ENCODE measurements around the gene ALPK3.

The ALPK3 gene

DNA sequence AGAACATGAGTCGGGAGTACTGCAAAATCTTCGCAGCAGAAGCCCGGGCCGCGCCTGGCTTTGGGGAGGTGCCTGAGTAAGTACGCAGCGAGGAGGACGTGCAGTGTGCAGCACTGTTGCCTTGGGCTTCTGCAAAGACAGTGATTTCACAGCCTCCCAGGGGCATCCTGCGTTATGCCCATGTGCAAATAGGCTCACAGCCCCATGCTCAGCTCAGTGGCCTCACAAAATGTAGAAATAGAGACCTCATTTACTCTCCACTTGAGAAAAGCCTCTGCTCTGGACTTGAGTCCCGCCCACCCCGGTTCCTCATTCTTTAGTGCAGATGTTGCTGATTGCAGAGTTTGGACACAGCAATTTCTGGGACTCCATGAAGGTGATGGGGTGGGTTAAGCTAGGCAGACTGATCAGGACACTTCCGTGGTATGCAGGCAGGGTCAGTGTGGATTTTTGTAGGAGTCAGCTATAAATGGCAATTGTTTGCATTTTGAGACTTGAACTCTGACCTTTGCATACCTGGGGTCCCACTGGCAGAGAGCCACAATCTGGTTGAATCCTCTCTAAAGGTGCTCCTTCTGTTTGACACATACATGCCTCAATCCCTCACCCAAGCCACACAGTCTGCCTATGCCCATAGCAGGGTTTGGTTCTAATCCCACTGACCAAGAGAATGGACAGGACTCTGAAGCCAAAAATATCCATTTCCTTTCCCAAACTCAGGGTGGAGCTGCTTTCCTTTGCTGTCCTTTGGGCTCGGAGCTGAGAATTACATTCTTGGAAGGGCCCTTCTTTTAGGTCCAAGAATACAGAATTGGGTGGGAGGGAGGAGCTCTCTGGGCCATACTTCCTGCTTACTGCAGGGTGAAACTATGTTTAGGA is 46.6 kb downstream of the ALPK3 start:
- no peaks in the 10 kb centered on the region for H3K4me1 ChIP-seq (ENCODE audit: control insufficient read depth, insufficient read depth, low read length)

DNA sequence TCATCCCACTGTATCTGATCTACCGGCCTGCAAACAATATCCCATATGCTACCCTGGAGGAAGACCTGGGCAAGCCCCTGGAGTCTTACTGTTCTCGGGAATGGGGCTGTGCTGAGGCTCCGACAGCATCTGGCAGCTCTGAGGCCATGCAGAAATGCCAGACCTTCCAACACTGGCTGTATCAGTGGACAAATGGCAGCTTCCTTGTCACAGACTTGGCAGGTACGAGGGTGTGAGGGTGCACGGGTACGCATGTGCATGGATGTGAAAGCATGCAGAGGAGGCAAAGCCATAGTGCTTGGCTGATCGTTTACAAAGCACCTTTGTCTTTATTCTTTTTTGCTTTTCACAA is 47.3 kb downstream of the ALPK3 start:
- Histone ChIP-seq H3K9ac (ENCODE audit: low read depth, low read length) (no peak overlapping the region), H3K9me3 (ENCODE audit: control insufficient read depth, insufficient read depth, low read length) (no peaks in the 10 kb centered on the region), H3K27me3 (ENCODE audit: control insufficient read depth, insufficient read depth, low read length) (no peaks in the 10 kb centered on the region), H3K4me3 (ENCODE audit: low read depth, low read length) (no peak overlapping the region), H3K27ac (ENCODE audit: low read depth, low read length) (no peak overlapping the region), H3K36me3 (ENCODE audit: control insufficient read depth, insufficient read depth, low read length) (peaks cover 23% of the 10 kb centered on the region; the same call in 1 of the 2 replicates), H3K4me1 (ENCODE audit: control insufficient read depth, insufficient read depth, low read length) (no peaks in the 10 kb centered on the region)

More for the DNA sequence above, 46.6 kb downstream of the ALPK3 start:
- H3K27ac ChIP-seq (ENCODE audit: low read depth, low read length) = no peak overlapping the region
- no peak overlapping the region for H3K9ac ChIP-seq (ENCODE audit: low read depth, low read length)
- no peaks in the 10 kb centered on the region for H3K9me3 ChIP-seq (ENCODE audit: control insufficient read depth, insufficient read depth, low read length)
- H3K36me3 ChIP-seq (ENCODE audit: control insufficient read depth, insufficient read depth, low read length) = peaks cover 28% of the 10 kb centered on the region
- no peaks in the 10 kb centered on the region for H3K27me3 ChIP-seq (ENCODE audit: control insufficient read depth, insufficient read depth, low read length)
- H3K4me3 ChIP-seq (ENCODE audit: low read depth, low read length) = no peak overlapping the region

- H3K9me3 ChIP-seq (ENCODE audit: control insufficient read depth, insufficient read depth, low read length) = no peaks in the 10 kb centered on the region
- no peaks in the 10 kb centered on the region for H3K4me1 ChIP-seq (ENCODE audit: control insufficient read depth, insufficient read depth, low read length)
- no peaks in the 10 kb centered on the region for H3K27me3 ChIP-seq (ENCODE audit: control insufficient read depth, insufficient read depth, low read length)
- no peak overlapping the region for H3K27ac ChIP-seq (ENCODE audit: low read depth, low read length)
- H3K9ac ChIP-seq (ENCODE audit: low read depth, low read length) = no peak overlapping the region
- no peak overlapping the region for H3K4me3 ChIP-seq (ENCODE audit: low read depth, low read length)
- H3K36me3 ChIP-seq (ENCODE audit: control insufficient read depth, insufficient read depth, low read length) = peaks cover 23% of the 10 kb centered on the region; the same call in 1 of the 2 replicates
Observed at GRCh38 chr15:84865074-84865569, 48.0 kb downstream of the ALPK3 start.

DNA sequence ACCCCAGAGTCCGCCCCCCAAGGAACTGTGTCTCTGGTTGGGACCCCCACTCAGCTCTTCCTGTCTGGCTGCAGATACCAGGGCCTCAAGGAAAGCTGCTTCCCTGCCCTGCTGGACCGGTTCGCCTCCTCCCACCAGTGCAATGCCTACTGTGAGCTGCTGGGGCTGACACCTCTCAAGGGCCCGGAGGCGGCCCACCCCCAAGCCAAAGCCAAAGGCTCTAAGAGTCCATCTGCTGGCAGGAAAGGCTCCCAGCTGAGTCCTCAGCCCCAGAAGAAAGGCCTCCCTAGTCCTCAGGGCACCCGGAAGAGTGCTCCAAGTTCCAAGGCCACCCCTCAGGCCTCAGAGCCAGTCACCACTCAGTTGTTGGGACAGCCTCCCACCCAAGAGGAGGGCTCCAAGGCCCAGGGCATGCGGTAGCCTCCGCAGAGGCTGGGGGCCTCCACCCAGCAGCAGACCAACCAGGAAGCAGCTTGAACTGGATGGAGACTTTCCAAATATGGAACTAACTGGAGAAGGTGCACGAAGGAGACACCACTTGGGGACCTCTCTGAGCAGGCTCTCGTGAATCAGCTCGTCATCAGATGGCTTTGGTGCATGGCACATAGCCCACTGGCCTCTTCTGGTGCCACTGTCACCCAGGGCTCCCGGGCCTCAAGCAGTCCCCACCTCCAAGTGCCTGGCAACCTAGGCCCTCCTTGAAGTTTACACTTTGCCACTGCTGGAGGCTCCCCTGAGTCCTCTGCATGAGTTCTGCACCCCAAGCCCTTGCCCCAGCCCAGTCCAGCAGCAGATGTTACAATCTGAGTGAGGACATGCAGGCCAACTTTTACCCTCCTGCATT is 51.1 kb downstream of the ALPK3 start:
- no peak overlapping the region for H3K9ac ChIP-seq (ENCODE audit: low read depth, low read length)
- H3K27me3 ChIP-seq (ENCODE audit: control insufficient read depth, insufficient read depth, low read length) = no peaks in the 10 kb centered on the region
- no peaks in the 10 kb centered on the region for H3K4me1 ChIP-seq (ENCODE audit: control insufficient read depth, insufficient read depth, low read length)
- no peaks in the 10 kb centered on the region for H3K9me3 ChIP-seq (ENCODE audit: control insufficient read depth, insufficient read depth, low read length)
- no peak overlapping the region for H3K27ac ChIP-seq (ENCODE audit: low read depth, low read length)
- peaks cover 23% of the 10 kb centered on the region; the same call in 1 of the 2 replicates for H3K36me3 ChIP-seq (ENCODE audit: control insufficient read depth, insufficient read depth, low read length)
- H3K4me3 ChIP-seq (ENCODE audit: low read depth, low read length) = no peak overlapping the region

- no peaks in the 10 kb centered on the region for H3K9me3 ChIP-seq (ENCODE audit: control insufficient read depth, insufficient read depth, low read length)
- no peak overlapping the region for H3K9ac ChIP-seq (ENCODE audit: low read depth, low read length)
- no peaks in the 10 kb centered on the region for H3K4me1 ChIP-seq (ENCODE audit: control insufficient read depth, insufficient read depth, low read length)
- H3K4me3 ChIP-seq (ENCODE audit: low read depth, low read length) = no peak overlapping the region
- no peak overlapping the region for H3K27ac ChIP-seq (ENCODE audit: low read depth, low read length)
- no peaks in the 10 kb centered on the region for H3K27me3 ChIP-seq (ENCODE audit: control insufficient read depth, insufficient read depth, low read length)
- peaks cover 16% of the 10 kb centered on the region; the same call in 1 of the 2 replicates for H3K36me3 ChIP-seq (ENCODE audit: control insufficient read depth, insufficient read depth, low read length)
Observed at GRCh38 chr15:84869510-84869909, 52.4 kb downstream of the ALPK3 start.

DNA sequence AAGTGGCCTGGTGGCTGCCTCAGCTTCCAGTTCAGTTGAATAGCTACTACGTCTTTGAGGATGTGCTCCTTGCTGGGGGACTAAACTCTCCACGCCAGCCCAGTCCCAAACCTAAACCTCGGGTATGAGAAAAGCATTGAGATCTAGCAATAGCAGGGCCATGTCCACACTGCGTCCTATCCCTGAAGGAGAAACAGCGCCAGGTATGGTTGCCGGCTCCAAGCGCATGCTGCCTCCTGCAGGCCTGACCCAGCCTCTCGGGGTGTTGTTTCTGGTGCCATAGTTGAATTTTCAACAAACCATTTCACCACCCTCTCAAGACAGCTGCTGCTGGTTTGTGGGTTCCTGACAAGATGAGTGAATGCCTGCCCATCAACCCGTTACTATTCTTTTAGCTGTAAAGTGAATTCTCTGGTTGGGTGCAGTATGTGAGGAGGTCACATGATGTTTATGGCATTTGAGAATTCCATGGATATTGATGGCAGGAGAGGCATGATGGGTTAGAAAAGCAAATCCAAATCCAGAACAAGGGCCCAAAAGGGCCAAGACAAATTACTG is 54.4 kb downstream of the ALPK3 start:
- peaks cover 7% of the 10 kb centered on the region; the same call in 1 of the 2 replicates for H3K36me3 ChIP-seq (ENCODE audit: control insufficient read depth, insufficient read depth, low read length)
- H3K4me3 ChIP-seq (ENCODE audit: low read depth, low read length) = no peak overlapping the region
- H3K4me1 ChIP-seq (ENCODE audit: control insufficient read depth, insufficient read depth, low read length) = no peaks in the 10 kb centered on the region
- H3K27ac ChIP-seq (ENCODE audit: low read depth, low read length) = no peak overlapping the region
- H3K27me3 ChIP-seq (ENCODE audit: control insufficient read depth, insufficient read depth, low read length) = no peaks in the 10 kb centered on the region
- no peak overlapping the region for H3K9ac ChIP-seq (ENCODE audit: low read depth, low read length)
- no peaks in the 10 kb centered on the region for H3K9me3 ChIP-seq (ENCODE audit: control insufficient read depth, insufficient read depth, low read length)

- Histone ChIP-seq H3K9me3 (ENCODE audit: control insufficient read depth, insufficient read depth, low read length) (no peaks in the 10 kb centered on the region), H3K4me1 (ENCODE audit: control insufficient read depth, insufficient read depth, low read length) (no peaks in the 10 kb centered on the region), H3K4me3 (ENCODE audit: low read depth, low read length) (no peak overlapping the region), H3K27me3 (ENCODE audit: control insufficient read depth, insufficient read depth, low read length) (no peaks in the 10 kb centered on the region), H3K9ac (ENCODE audit: low read depth, low read length) (no peak overlapping the region), H3K27ac (ENCODE audit: low read depth, low read length) (no peak overlapping the region), H3K36me3 (ENCODE audit: control insufficient read depth, insufficient read depth, low read length) (peaks cover 7% of the 10 kb centered on the region; the same call in 1 of the 2 replicates)
Observed at GRCh38 chr15:84872009-84872910, 55.1 kb downstream of the ALPK3 start.

DNA sequence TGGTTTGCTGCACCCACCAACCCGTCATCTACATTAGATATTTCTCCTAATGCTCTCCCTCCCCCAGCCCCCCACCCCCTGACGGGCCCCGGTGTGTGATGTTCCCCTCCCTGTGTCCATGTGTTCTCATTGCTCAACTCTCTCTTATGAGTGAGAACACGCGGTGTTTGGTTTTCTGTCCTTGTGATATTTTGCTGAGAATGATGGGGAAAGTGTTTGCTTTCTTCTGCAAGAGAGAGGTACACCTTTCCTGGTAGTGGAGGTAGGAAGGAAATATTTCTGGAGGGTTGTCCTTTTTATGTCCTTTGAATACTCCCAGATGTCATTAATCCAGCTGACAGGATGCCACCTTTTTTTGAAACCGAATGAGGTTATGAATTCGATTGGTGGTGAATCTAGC is 56.8 kb downstream of the ALPK3 start:
- H3K9me3 ChIP-seq (ENCODE audit: control insufficient read depth, insufficient read depth, low read length) = no peaks in the 10 kb centered on the region
- H3K27ac ChIP-seq (ENCODE audit: low read depth, low read length) = no peak overlapping the region
- no peaks in the 10 kb centered on the region for H3K27me3 ChIP-seq (ENCODE audit: control insufficient read depth, insufficient read depth, low read length)
- no peak overlapping the region for H3K9ac ChIP-seq (ENCODE audit: low read depth, low read length)
- H3K36me3 ChIP-seq (ENCODE audit: control insufficient read depth, insufficient read depth, low read length) = no peaks in the 10 kb centered on the region
- H3K4me3 ChIP-seq (ENCODE audit: low read depth, low read length) = no peak overlapping the region
- H3K4me1 ChIP-seq (ENCODE audit: control insufficient read depth, insufficient read depth, low read length) = peaks cover 2% of the 10 kb centered on the region; the same call in 1 of the 2 replicates

GRCh38 chr15:84874981-84875699 is 58.0 kb downstream of the ALPK3 start:
- no peaks in the 10 kb centered on the region for H3K36me3 ChIP-seq (ENCODE audit: control insufficient read depth, insufficient read depth, low read length)
- H3K4me3 ChIP-seq (ENCODE audit: low read depth, low read length) = no peak overlapping the region
- H3K27ac ChIP-seq (ENCODE audit: low read depth, low read length) = no peak overlapping the region
- H3K9ac ChIP-seq (ENCODE audit: low read depth, low read length) = no peak overlapping the region
- peaks cover 2% of the 10 kb centered on the region; the same call in 1 of the 2 replicates for H3K4me1 ChIP-seq (ENCODE audit: control insufficient read depth, insufficient read depth, low read length)
- no peaks in the 10 kb centered on the region for H3K27me3 ChIP-seq (ENCODE audit: control insufficient read depth, insufficient read depth, low read length)
- H3K9me3 ChIP-seq (ENCODE audit: control insufficient read depth, insufficient read depth, low read length) = no peaks in the 10 kb centered on the region
